Chondrocyte (in vitro differentiated cells): Measurements from ENCODE around the gene CATSPERD. TPM values are rescaled to one million over a fixed set of nuclear protein-coding genes. Genes with fewer than 3 reads are reported as not detected.
A peak's percentile ranks its signal among the peaks of the same experiment; 100 is the strongest.

ENCODE experiments used
- DNase-seq: peaks from one replicate; pipeline ENCODE4 v3.0.0; 2021; ENCODE audit warnings: mixed read lengths, low spot score
- H3K27ac Mint-ChIP-seq: one replicate; pipeline ENCODE4 v1.8.0; 2021; ENCODE audit warnings: mild to moderate bottlenecking, moderate library complexity, mixed read lengths; ENCODE audit not compliant: unreplicated experiment
- H3K27me3 Mint-ChIP-seq: 2 replicates; pipeline ENCODE4 v1.8.0; 2021; ENCODE audit warnings: low read depth, mixed read lengths
- H3K36me3 Mint-ChIP-seq: 2 replicates; pipeline ENCODE4 v1.8.0; 2021; ENCODE audit warnings: low read depth, mixed read lengths
- H3K4me1 Mint-ChIP-seq: 2 replicates; pipeline ENCODE4 v1.8.0; 2021; ENCODE audit warnings: low read depth, mild to moderate bottlenecking, mixed read lengths
- H3K4me3 Mint-ChIP-seq: one replicate; pipeline ENCODE4 v1.8.0; 2021; ENCODE audit warnings: mild to moderate bottlenecking, moderate library complexity, mixed read lengths; ENCODE audit not compliant: unreplicated experiment
- H3K9me3 Mint-ChIP-seq: 2 replicates; pipeline ENCODE4 v1.8.0; 2021; ENCODE audit warnings: low read depth, mixed read lengths
- total RNA-seq: library from RNA; stranded (reverse); gene quantifications from 3 replicates; pipeline ENCODE4 v1.2.1, GENCODE V29; 2021
- TF ChIP-seq, protein P1 (sequence below): fragments of 200-600 bp; sonication (generic); IDR thresholded peaks from 2 replicates; pipeline ENCODE4 v1.5.0; 2021; ENCODE audit warnings: antibody characterized with exemption, mild to moderate bottlenecking, moderate library complexity

The CATSPERD gene
- total RNA-seq, 1 donor from 2014 or later = not detected

DNA sequence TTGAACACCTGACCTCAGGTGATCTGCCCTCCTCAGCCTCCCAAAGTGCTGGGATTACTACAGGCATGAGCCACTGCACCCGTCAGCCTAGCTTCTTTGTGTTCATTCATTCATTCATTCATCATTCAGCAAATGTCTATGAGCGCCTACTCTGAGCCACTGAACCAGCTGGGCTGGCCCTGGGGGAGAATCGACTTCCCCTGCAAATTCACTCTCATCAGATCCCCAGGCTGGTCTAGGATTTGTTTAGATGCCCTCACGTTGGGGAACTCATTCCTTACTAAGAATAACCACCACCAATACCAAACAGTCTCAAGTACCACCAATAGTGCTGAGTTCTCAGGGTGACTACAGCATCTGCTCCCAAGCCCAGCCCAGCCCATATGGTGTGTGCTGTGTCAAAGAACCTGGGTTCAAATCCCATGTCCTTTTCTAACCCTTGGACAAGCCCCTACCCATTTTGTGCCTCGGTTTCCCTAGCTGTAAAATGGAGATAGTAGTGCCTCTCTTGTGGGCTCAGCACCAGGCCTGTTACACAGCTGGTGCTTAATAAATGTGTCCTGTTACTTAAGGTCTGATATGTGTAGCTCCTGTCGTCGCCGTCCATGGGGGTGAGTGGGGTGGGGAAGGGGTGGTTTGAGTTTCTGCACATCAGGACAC is 101.2 kb downstream of the CATSPERD start:
- H3K27me3 Mint-ChIP-seq = peaks cover 14% of the 10 kb centered on the region
- H3K4me3 Mint-ChIP-seq = no peak overlapping the region
- no peaks in the 10 kb centered on the region for H3K4me1 Mint-ChIP-seq
- DNase-seq = no peak
- H3K9me3 Mint-ChIP-seq = no peaks in the 10 kb centered on the region
- TF ChIP-seq, protein P1, sequence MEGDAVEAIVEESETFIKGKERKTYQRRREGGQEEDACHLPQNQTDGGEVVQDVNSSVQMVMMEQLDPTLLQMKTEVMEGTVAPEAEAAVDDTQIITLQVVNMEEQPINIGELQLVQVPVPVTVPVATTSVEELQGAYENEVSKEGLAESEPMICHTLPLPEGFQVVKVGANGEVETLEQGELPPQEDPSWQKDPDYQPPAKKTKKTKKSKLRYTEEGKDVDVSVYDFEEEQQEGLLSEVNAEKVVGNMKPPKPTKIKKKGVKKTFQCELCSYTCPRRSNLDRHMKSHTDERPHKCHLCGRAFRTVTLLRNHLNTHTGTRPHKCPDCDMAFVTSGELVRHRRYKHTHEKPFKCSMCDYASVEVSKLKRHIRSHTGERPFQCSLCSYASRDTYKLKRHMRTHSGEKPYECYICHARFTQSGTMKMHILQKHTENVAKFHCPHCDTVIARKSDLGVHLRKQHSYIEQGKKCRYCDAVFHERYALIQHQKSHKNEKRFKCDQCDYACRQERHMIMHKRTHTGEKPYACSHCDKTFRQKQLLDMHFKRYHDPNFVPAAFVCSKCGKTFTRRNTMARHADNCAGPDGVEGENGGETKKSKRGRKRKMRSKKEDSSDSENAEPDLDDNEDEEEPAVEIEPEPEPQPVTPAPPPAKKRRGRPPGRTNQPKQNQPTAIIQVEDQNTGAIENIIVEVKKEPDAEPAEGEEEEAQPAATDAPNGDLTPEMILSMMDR = no peak
- no peak overlapping the region for H3K27ac Mint-ChIP-seq
- H3K36me3 Mint-ChIP-seq = no peaks in the 10 kb centered on the region

DNA sequence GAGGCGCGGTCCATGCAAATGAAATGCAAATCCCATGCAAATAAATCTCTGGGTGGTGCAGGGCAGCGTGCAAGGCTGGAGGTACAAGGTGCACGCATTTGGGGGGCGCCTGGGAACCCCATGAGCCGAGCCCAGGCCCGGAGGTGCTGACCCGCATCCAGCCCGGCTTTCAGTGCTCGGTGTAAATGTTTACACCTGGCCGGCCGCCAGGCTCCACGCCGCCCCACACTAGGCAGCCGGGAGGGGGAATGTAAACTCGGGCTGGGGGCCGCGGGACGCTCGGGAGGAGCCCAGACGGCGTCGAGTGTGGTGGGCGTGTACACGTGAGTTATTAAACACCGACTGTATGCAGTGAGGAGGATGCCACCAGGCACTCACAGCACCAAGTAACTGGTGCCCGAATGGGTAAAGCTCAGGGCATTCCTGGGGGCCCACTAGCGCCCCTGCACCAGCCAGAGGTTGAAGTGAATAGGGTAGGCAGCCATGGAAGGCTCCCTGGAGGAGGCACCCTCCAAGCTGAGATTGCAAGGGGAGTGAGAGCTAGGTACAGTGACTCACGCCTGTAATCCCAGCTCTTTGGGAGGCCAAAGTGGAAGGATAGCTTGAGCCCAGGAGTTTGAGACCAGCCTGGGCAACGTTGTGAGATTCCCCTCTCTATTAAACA is 101.9 kb downstream of the CATSPERD start:
- DNase-seq = no peak
- H3K27ac Mint-ChIP-seq = no peak overlapping the region
- TF ChIP-seq, protein P1 = no peak

DNA sequence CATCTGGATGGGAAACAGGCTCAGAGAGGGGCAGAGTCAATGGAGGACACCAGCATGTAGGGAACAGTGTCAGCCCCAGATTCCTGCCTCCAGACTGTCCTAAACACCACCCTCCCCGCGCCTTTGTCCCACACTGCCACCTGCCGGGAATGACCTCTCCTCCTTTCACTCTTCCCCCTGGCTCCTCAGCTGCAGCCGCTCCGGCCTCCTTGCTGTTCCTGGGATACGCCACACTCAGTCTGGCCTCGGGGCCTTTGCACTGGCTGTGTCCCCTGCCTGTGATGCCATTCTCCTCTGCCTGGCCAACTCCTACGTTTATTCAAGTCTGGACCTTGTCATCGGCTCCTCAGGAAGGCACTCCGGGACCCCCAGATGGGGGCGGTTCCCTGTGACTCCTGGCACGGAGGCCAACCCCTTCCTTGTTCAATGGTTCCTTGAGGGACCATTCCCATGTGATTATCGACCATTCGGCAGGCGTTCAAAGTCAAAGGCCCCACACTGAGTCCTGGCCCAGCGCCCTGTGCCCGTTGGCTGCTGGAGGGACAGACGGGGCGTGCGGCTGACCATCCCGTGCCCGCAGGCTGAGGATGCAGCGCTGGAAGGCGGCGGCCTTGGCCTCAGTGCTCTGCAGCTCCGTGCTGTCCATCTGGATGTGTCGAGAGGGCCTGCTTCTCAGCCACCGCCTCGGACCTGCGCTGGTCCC is 103.3 kb downstream of the CATSPERD start:
- H3K27ac Mint-ChIP-seq = no peak overlapping the region
- H3K4me3 Mint-ChIP-seq = no peak overlapping the region
- H3K36me3 Mint-ChIP-seq = no peaks in the 10 kb centered on the region
- no peaks in the 10 kb centered on the region for H3K9me3 Mint-ChIP-seq
- DNase-seq = peak; percentile 92
- H3K27me3 Mint-ChIP-seq = no peaks in the 10 kb centered on the region
- H3K4me1 Mint-ChIP-seq = peaks cover 13% of the 10 kb centered on the region
- TF ChIP-seq, protein P1 = peak; percentile 62

More for the DNA sequence above, 101.9 kb downstream of the CATSPERD start:
- no peaks in the 10 kb centered on the region for H3K9me3 Mint-ChIP-seq
- peaks cover 5% of the 10 kb centered on the region for H3K4me1 Mint-ChIP-seq
- no peak overlapping the region for H3K4me3 Mint-ChIP-seq
- H3K27me3 Mint-ChIP-seq = peaks cover 8% of the 10 kb centered on the region
- no peaks in the 10 kb centered on the region for H3K36me3 Mint-ChIP-seq

DNA sequence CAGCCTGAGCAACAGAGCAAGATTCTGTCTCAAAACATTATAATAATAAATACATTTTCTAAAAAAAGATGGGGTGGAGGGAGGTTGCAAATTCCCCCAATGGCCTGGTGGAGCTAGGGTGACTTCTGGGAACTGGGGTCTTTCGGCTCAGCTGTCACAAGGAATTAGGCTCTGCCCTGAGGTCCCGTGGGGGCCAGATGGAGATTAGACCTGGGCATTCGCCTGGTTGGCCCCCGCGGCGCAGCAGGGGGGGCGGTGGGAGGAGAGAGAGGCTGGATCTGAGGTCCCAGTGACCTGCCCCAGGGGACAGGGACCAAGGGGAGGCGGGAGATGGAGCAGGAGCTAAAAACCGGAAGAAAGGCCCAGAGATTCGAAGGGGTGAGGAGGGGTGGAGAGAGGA is 104.3 kb downstream of the CATSPERD start:
- Mint-ChIP-seq H3K4me1 (peaks cover 14% of the 10 kb centered on the region), H3K27ac (peak overlapping the region; percentile 41), H3K4me3 (no peak overlapping the region), H3K9me3 (no peaks in the 10 kb centered on the region), H3K36me3 (no peaks in the 10 kb centered on the region), H3K27me3 (no peaks in the 10 kb centered on the region)
- no peak for DNase-seq
- TF ChIP-seq, protein P1 = no peak

DNA sequence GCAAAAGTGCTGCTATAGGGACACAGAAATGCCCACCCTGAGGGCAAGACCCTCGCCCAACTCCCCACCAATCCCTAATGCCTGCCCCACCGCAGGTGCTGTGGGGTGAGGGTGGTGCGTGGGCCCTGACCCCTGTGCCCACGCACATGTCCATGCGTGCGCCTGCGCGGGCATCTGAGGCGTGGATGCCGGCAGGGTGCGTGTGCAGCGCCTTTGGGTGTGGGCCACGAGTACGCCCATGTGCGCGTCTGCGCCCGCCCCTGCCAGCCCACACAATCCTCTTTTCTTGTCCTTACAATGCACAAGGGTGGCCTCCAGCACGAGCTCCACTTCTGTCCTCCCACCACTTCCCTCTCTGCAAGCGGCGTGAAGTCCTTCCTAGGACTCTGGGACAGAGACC is 104.7 kb downstream of the CATSPERD start:
- Mint-ChIP-seq H3K4me1 (peaks cover 16% of the 10 kb centered on the region), H3K9me3 (no peaks in the 10 kb centered on the region), H3K36me3 (no peaks in the 10 kb centered on the region), H3K27me3 (no peaks in the 10 kb centered on the region), H3K27ac (no peak overlapping the region), H3K4me3 (no peak overlapping the region)
- TF ChIP-seq, protein P1 = no peak
- DNase-seq = no peak
